Upper lobe of left lung (tissue), 6 donors: ENCODE results near the gene STX1A. TPM values are rescaled to one million over a fixed set of nuclear protein-coding genes. Genes with fewer than 3 reads are reported as not detected.

Experiments
- ATAC-seq, 2 donors: fragments of 200-7000 bp; cut with Tn5 transposase; one replicate each; pipeline ENCODE4 v1.9.1; 2022; ENCODE audit warnings: mild to moderate bottlenecking in 2 of 2, moderate library complexity in 2 of 2; ENCODE audit not compliant: low FRiP score in 2 of 2
- DNase-seq, 2 donors: peaks; one replicate each; pipeline ENCODE4 v3.0.0-alpha.2; 2019 to 2020
- H3K27ac ChIP-seq, 4 donors: fragments of 200-600 bp; sonication (generic); one replicate each; pipeline ENCODE4 v1.5.1; 2016 to 2019
- H3K27me3 ChIP-seq, 4 donors: fragments of 200-600 bp; sonication (generic); one replicate each; pipeline ENCODE4 v1.5.1; 2017 to 2019
- H3K36me3 ChIP-seq, 4 donors: fragments of 200-600 bp; sonication (generic); one replicate each; pipeline ENCODE4 v1.5.1; 2016 to 2019
- H3K4me1 ChIP-seq, 4 donors: fragments of 200-600 bp; sonication (generic); one replicate each; pipeline ENCODE4 v1.5.1; 2018 to 2019
- H3K4me3 ChIP-seq, 4 donors: fragments of 200-600 bp; sonication (generic); one replicate each; pipeline ENCODE4 v1.5.1; 2017 to 2019; ENCODE audit warnings: mild to moderate bottlenecking in 2 of 4, moderate library complexity in 1 of 4
- H3K9me3 ChIP-seq, 4 donors: fragments of 200-600 bp; sonication (generic); one replicate each; pipeline ENCODE4 v1.5.1; 2018 to 2019
- EP300 ChIP-seq, 4 donors: sonication (generic); formaldehyde crosslinking; IDR thresholded peaks; one replicate each; pipeline ENCODE4 v1.5.1; 2017; ENCODE audit warnings: antibody characterized with exemption in 4 of 4, control low read depth in 2 of 4
- POLR2A ChIP-seq, 4 donors: fragments of 450-650 bp; IDR thresholded peaks; one replicate each; pipeline ENCODE4 v1.5.1; 2016 to 2017; ENCODE audit warnings: antibody characterized with exemption in 4 of 4, mild to moderate bottlenecking in 2 of 4
- POLR2AphosphoS5 ChIP-seq, 2 donors: sonication (generic); formaldehyde crosslinking; IDR thresholded peaks; one replicate each; pipeline ENCODE4 v1.5.1; 2017; ENCODE audit warnings: antibody characterized with exemption in 2 of 2
- WGBS, 2 donors: methylation state at CpG; one replicate each; pipeline ENCODE4 v1.1.5; 2017 to 2018; 5-methylcytosine and 5-hydroxymethylcytosine counted together
- total RNA-seq, 6 donors: library from RNA; depleted of rRNA in 4 of 6; stranded (reverse); fragments of >200 nt in 4 of 6; gene quantifications; one replicate each; pipeline versions ENCODE4 v1.1.0 to v1.2.1, GENCODE V29; 2016 to 2021
- TF ChIP-seq, protein P1 (sequence below), 6 experiments: fragments of 450-650 bp in 4 of 6; fragments of 200-600 bp in 2 of 6; sonication (generic) in 2 of 6; IDR thresholded peaks; one replicate each; pipeline ENCODE4 v1.5.1; 2016 to 2019; ENCODE audit warnings: antibody characterized with exemption in 6 of 6
- donor health status: DM: no; HTN: no; CAD: no; lungs with moderate emphysema.
- donor health status: DM: no; HTN: yes; CAD: no; lungs with severe emphysema.

The STX1A gene
- total RNA-seq, 6 donors from 2014 or later, result 4.1 to 16.9 (median 5.9) TPM

DNA sequence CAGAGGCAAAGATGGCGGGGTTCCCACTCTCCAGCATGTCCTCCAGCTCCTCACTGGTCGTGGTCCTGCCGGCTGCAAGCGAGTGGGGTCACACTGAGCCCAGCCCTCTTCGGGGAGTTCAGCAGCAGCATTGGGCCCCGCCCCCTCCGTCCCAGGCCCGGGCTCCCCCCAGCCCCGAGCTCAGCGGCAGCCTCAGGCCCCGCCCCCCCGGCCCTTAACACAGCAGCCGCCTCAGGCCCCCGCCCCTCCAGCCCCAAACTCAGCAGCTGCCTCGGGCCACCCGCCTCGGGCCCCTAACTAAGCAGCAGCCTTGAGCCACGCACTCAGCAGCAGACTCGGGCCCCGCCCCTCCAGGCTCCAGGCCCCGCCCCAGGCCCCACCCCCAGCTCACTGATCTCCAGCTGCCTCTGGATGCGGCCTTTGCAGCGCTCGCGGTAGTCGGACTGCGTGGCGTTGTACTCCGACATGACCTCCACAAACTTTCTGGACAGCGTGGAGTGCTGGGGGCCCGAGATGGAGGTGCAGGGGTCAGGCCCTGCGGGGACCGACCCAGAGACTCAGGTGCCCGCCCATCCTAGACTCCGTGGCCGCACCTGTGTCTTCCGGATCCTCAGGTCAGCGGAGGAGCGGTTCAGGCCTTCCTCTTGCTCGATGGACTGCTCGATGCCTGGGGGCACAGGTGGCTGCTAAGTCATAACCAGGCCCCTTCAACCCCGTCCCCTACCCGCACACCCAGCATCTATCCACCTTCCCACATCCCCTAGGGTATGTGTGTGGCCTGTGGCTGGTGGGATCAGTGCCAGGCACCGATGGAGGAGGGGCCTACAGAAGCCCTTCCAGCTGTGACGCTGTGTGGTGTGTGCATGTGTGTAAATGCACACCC is 15.5 kb downstream of the STX1A start:
- Histone ChIP-seq H3K9me3 (no peaks in the 10 kb centered on the region), H3K36me3 (peaks cover 0 to 20% (median 12%) of the 10 kb centered on the region in 4 donors), H3K27ac (peak overlapping the region in 1 of 4 donors; percentile 26), H3K27me3 (no peaks in the 10 kb centered on the region), H3K4me3 (peak overlapping the region in 3 of 4 donors; percentile 13 to 37 (median 30)), H3K4me1 (peaks cover 0 to 23% (median 15%) of the 10 kb centered on the region in 4 donors)
- WGBS, 2 donors, result 53 to 56% methylated on average over 18 to 20 of the region's 45 CpGs
- peak; percentile 65 to 76 for ATAC-seq
- TF ChIP-seq POLR2A (IDR thresholded peaks at IDR 0.05) (no peak), EP300 (IDR thresholded peaks at IDR 0.05) (no peak), POLR2AphosphoS5 (IDR thresholded peaks at IDR 0.05) (no peak)
- TF ChIP-seq, protein P1, sequence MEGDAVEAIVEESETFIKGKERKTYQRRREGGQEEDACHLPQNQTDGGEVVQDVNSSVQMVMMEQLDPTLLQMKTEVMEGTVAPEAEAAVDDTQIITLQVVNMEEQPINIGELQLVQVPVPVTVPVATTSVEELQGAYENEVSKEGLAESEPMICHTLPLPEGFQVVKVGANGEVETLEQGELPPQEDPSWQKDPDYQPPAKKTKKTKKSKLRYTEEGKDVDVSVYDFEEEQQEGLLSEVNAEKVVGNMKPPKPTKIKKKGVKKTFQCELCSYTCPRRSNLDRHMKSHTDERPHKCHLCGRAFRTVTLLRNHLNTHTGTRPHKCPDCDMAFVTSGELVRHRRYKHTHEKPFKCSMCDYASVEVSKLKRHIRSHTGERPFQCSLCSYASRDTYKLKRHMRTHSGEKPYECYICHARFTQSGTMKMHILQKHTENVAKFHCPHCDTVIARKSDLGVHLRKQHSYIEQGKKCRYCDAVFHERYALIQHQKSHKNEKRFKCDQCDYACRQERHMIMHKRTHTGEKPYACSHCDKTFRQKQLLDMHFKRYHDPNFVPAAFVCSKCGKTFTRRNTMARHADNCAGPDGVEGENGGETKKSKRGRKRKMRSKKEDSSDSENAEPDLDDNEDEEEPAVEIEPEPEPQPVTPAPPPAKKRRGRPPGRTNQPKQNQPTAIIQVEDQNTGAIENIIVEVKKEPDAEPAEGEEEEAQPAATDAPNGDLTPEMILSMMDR (IDR thresholded peaks at IDR 0.05), result no peak
- peak; percentile 62 to 87 for DNase-seq

DNA sequence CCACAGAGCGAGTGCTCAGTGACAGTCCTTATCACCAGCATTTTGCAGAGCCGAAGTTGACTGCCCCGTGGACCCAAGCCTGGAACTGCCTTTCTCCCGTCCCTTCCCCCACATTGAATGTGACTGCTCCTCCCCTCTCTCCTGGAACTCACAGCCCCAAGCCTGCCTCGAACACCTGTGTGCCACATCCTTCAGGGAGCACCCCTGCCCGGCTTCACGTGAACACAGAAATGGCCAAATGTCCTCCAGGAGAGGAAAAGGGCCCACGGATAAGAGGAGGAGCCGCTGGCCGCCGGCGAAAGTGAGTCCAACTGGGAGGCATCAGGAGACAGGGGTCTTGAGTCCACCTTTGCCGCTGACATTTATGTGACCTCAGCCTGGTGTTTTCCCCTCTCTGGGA is 16.2 kb downstream of the STX1A start:
- peaks cover 0 to 28% (median 16%) of the 10 kb centered on the region in 4 donors for H3K36me3 ChIP-seq
- H3K4me1 ChIP-seq, result peaks cover 0 to 23% (median 15%) of the 10 kb centered on the region in 4 donors
- H3K27ac ChIP-seq, result no peak overlapping the region
- ATAC-seq (no peak), DNase-seq (no peak)
- H3K27me3 ChIP-seq, result no peaks in the 10 kb centered on the region
- TF ChIP-seq, protein P1 (IDR thresholded peaks at IDR 0.05), result no peak
- TF ChIP-seq POLR2A (IDR thresholded peaks at IDR 0.05), result no peak
- no peak for TF ChIP-seq POLR2AphosphoS5 (IDR thresholded peaks at IDR 0.05)
- no peak for TF ChIP-seq EP300 (IDR thresholded peaks at IDR 0.05)
- no peak overlapping the region for H3K4me3 ChIP-seq
- H3K9me3 ChIP-seq, result no peaks in the 10 kb centered on the region
- 81 to 83% methylated on average over 13 of the region's 13 CpGs for WGBS, 2 donors

DNA sequence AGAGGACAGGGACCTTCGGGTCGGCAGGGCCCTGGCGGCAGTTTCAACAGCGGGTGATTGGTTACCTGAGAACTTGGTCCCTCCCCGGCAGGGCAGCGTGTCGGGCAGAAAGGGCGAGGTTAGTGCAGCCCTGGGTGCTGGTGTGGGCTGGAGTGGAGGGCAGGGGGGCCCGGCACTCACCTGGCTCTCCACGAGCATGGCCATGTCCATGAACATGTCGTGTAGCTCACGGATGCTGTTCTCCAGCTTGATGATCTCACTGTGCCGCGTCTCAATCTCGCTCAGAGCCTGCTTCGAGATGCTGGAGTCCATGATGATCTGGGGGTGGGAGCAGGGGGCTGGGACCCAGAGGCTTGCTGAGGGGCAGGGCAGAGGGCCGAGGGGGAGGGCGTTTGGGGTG is 16.8 kb downstream of the STX1A start:
- ATAC-seq, result no peak
- H3K9me3 ChIP-seq, result no peaks in the 10 kb centered on the region
- TF ChIP-seq POLR2A (IDR thresholded peaks at IDR 0.05) (no peak), EP300 (IDR thresholded peaks at IDR 0.05) (no peak), POLR2AphosphoS5 (IDR thresholded peaks at IDR 0.05) (no peak)
- TF ChIP-seq, protein P1 (IDR thresholded peaks at IDR 0.05), result no peak
- 92 to 93% methylated on average over 4 to 18 of the region's 18 CpGs for WGBS, 2 donors
- peaks cover 2 to 34% (median 19%) of the 10 kb centered on the region in 4 donors for H3K36me3 ChIP-seq
- H3K27me3 ChIP-seq, result no peaks in the 10 kb centered on the region
- H3K4me3 ChIP-seq, result no peak overlapping the region
- H3K4me1 ChIP-seq, result peaks cover 0 to 23% (median 15%) of the 10 kb centered on the region in 4 donors
- no peak for DNase-seq
- no peak overlapping the region for H3K27ac ChIP-seq

DNA sequence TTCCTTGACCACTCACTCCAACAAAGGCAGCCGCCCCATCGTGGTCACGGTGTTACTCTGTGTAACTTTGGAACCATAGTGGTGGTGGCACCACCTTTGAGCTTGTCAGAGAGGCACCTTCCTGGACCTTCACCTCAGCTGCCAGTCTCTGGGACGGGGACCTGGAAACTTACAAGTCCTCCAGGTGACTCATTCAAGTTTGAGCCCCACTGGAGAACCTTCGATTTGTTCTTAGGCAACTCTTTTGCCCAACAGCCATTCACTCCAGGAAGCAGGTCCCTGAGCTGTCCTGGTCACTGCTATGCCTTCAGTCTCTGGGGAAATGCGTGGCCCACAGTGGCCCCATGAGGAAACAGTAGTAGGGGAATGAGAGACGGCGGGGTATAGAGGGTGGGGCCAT is 17.2 kb downstream of the STX1A start:
- ATAC-seq, result no peak
- H3K4me3 ChIP-seq, result no peak overlapping the region
- 72 to 92% methylated on average over 8 of the region's 8 CpGs for WGBS, 2 donors
- no peaks in the 10 kb centered on the region for H3K27me3 ChIP-seq
- H3K4me1 ChIP-seq, result peaks cover 0 to 20% (median 15%) of the 10 kb centered on the region in 4 donors
- H3K9me3 ChIP-seq, result no peaks in the 10 kb centered on the region
- no peak overlapping the region for H3K27ac ChIP-seq
- H3K36me3 ChIP-seq, result peaks cover 4 to 38% (median 24%) of the 10 kb centered on the region in 4 donors
- TF ChIP-seq EP300 (IDR thresholded peaks at IDR 0.05) (no peak), POLR2AphosphoS5 (IDR thresholded peaks at IDR 0.05) (no peak), POLR2A (IDR thresholded peaks at IDR 0.05) (no peak)
- TF ChIP-seq, protein P1 (IDR thresholded peaks at IDR 0.05), result no peak
- DNase-seq, result peak in 1 of 2 donors; percentile 49
